MM.1S (cell line): ENCODE results near the gene MACROD1.

Experiments
- DNase-seq: peaks from one replicate; pipeline ENCODE4 v3.0.0-alpha.2; 2015
- H2AFZ ChIP-seq: fragments of 300-600 bp; sonication (generic); 2 replicates; pipeline ENCODE4 v1.6.0; 2016; ENCODE audit warnings: antibody characterized with exemption, low read length
- H3F3A ChIP-seq: fragments of 300-600 bp; sonication (generic); 2 replicates; pipeline ENCODE4 v1.6.1; 2016; ENCODE audit warnings: mild to moderate bottlenecking, antibody characterized with exemption, low read length, moderate library complexity, mixed read lengths; ENCODE audit not compliant: insufficient read depth
- H3K27ac ChIP-seq: fragments of 300-600 bp; sonication (generic); 2 replicates; pipeline ENCODE4 v1.5.1; 2016; ENCODE audit warnings: mild to moderate bottlenecking, low read length
- H3K27me3 ChIP-seq: fragments of 300-600 bp; sonication (generic); replicated peaks from 2 replicates; pipeline ENCODE4 v1.6.0; 2016; ENCODE audit warnings: low read length; ENCODE audit not compliant: insufficient read depth
- H3K36me3 ChIP-seq: fragments of 300-600 bp; sonication (generic); replicated peaks from 2 replicates; pipeline ENCODE4 v1.6.1; 2016; ENCODE audit warnings: mild to moderate bottlenecking, low read length, mixed read lengths; ENCODE audit not compliant: insufficient read depth
- H3K4me1 ChIP-seq: fragments of 300-600 bp; sonication (generic); 2 replicates; pipeline ENCODE4 v1.6.1; 2016; ENCODE audit warnings: low read length, mixed read lengths
- H3K4me2 ChIP-seq: fragments of 300-600 bp; sonication (generic); 2 replicates; pipeline ENCODE4 v1.6.0; 2016; ENCODE audit warnings: low read depth, low read length
- H3K4me3 ChIP-seq: fragments of 300-600 bp; sonication (generic); 2 replicates; pipeline ENCODE4 v1.5.1; 2016; ENCODE audit warnings: low read length, mixed read lengths
- H3K79me2 ChIP-seq: fragments of 300-600 bp; sonication (generic); 2 replicates; pipeline ENCODE4 v1.6.1; 2016; ENCODE audit warnings: mixed run types, low read length, mixed read lengths
- H3K9ac ChIP-seq: fragments of 300-600 bp; sonication (generic); 2 replicates; pipeline ENCODE4 v1.6.1; 2016; ENCODE audit warnings: low read length, mixed read lengths
- H3K9me2 ChIP-seq: fragments of 300-600 bp; sonication (generic); replicated peaks from 2 replicates; pipeline ENCODE4 v1.6.1; 2016; ENCODE audit warnings: mild to moderate bottlenecking, low read length, mixed read lengths; ENCODE audit not compliant: insufficient read depth
- H3K9me3 ChIP-seq: fragments of 300-600 bp; sonication (generic); replicated peaks from 2 replicates; pipeline ENCODE4 v1.6.1; 2016; ENCODE audit warnings: mild to moderate bottlenecking, low read length, mixed read lengths; ENCODE audit not compliant: insufficient read depth
- H4K20me1 ChIP-seq: fragments of 300-600 bp; sonication (generic); 2 replicates; pipeline ENCODE4 v1.6.1; 2016; ENCODE audit warnings: mild to moderate bottlenecking, low read length, moderate library complexity, mixed read lengths; ENCODE audit not compliant: insufficient read depth
- CTCF ChIP-seq: fragments of 300-600 bp; sonication (generic); IDR thresholded peaks from 2 replicates; pipeline ENCODE4 v1.5.1; 2016; ENCODE audit warnings: antibody characterized with exemption, low read length, mixed read lengths
- EZH2 ChIP-seq: fragments of 300-600 bp; sonication (generic); optimal IDR thresholded peaks from 2 replicates; pipeline ENCODE3; 2017; ENCODE audit warnings: low read depth, mild to moderate bottlenecking, antibody characterized with exemption, low read length, mixed read lengths
- EZH2phosphoT487 ChIP-seq: fragments of 300-600 bp; sonication (generic); IDR thresholded peaks from 2 replicates; pipeline ENCODE4 v1.6.1; 2018; ENCODE audit warnings: antibody characterized with exemption, low read length

Gene MACROD1

GRCh38 chr11:64035081-64035524 lies 130.8 kb downstream of the MACROD1 start:
- TF ChIP-seq EZH2 (no peak), CTCF (no peak), EZH2phosphoT487 (no peak)
- Histone ChIP-seq H3K27me3 (peaks cover 21% of the 10 kb centered on the region), H3K4me2 (no peak overlapping the region), H3K4me3 (no peak overlapping the region), H3K9ac (no peak overlapping the region), H3F3A (no peaks in the 10 kb centered on the region), H3K9me3 (no peaks in the 10 kb centered on the region), H4K20me1 (no peaks in the 10 kb centered on the region), H3K36me3 (no peaks in the 10 kb centered on the region), H2AFZ (no peak overlapping the region), H3K27ac (no peak overlapping the region), H3K4me1 (no peaks in the 10 kb centered on the region), H3K9me2 (no peaks in the 10 kb centered on the region), H3K79me2 (no peaks in the 10 kb centered on the region)
- no peak for DNase-seq

- H3K4me2 ChIP-seq, result no peak overlapping the region
- no peaks in the 10 kb centered on the region for H3K79me2 ChIP-seq
- H3K27ac ChIP-seq, result no peak overlapping the region
- H3K9me3 ChIP-seq, result no peaks in the 10 kb centered on the region
- no peaks in the 10 kb centered on the region for H3F3A ChIP-seq
- peaks cover 21% of the 10 kb centered on the region for H3K27me3 ChIP-seq
- no peaks in the 10 kb centered on the region for H4K20me1 ChIP-seq
- TF ChIP-seq EZH2phosphoT487 (no peak), EZH2 (no peak), CTCF (no peak)
- no peak overlapping the region for H2AFZ ChIP-seq
- H3K36me3 ChIP-seq, result no peaks in the 10 kb centered on the region
- H3K4me1 ChIP-seq, result no peaks in the 10 kb centered on the region
- H3K9me2 ChIP-seq, result no peaks in the 10 kb centered on the region
- no peak for DNase-seq
- H3K4me3 ChIP-seq, result no peak overlapping the region
- no peak overlapping the region for H3K9ac ChIP-seq
These were observed 131.5 kb downstream of the MACROD1 start for GRCh38 chr11:64034411-64034811.

- Histone ChIP-seq H3K27me3 (peaks cover 20% of the 10 kb centered on the region), H3K4me1 (no peaks in the 10 kb centered on the region)
These were observed 133.9 kb downstream of the MACROD1 start for GRCh38 chr11:64032050-64032449.

More at GRCh38 chr11:64032050-64032449, 133.9 kb downstream of the MACROD1 start:
- H3K9me2 ChIP-seq, result no peaks in the 10 kb centered on the region
- no peaks in the 10 kb centered on the region for H3F3A ChIP-seq
- no peak overlapping the region for H3K9ac ChIP-seq
- H3K4me2 ChIP-seq, result no peak overlapping the region
- no peaks in the 10 kb centered on the region for H3K9me3 ChIP-seq
- H3K27ac ChIP-seq, result no peak overlapping the region
- no peak overlapping the region for H2AFZ ChIP-seq
- H3K79me2 ChIP-seq, result no peaks in the 10 kb centered on the region
- TF ChIP-seq EZH2, result no peak
- no peak for TF ChIP-seq EZH2phosphoT487
- no peak for TF ChIP-seq CTCF
- H4K20me1 ChIP-seq, result no peaks in the 10 kb centered on the region
- no peak for DNase-seq
- no peaks in the 10 kb centered on the region for H3K36me3 ChIP-seq
- H3K4me3 ChIP-seq, result no peak overlapping the region
